HL-60/S4 treated with retinoic acid at 250 ng/mL for 4 days and 3 days (cell line): ENCODE measurements around the gene POFUT2.

ENCODE experiments used
- in situ Hi-C: fragments of 300-500 bp; cut with MboI; formaldehyde crosslinking; loops from 2 replicates; pipeline ENCODE4 v1.7.0; 2022; ENCODE audit warnings: low sequenced_read_pairs

POFUT2 gene

DNA sequence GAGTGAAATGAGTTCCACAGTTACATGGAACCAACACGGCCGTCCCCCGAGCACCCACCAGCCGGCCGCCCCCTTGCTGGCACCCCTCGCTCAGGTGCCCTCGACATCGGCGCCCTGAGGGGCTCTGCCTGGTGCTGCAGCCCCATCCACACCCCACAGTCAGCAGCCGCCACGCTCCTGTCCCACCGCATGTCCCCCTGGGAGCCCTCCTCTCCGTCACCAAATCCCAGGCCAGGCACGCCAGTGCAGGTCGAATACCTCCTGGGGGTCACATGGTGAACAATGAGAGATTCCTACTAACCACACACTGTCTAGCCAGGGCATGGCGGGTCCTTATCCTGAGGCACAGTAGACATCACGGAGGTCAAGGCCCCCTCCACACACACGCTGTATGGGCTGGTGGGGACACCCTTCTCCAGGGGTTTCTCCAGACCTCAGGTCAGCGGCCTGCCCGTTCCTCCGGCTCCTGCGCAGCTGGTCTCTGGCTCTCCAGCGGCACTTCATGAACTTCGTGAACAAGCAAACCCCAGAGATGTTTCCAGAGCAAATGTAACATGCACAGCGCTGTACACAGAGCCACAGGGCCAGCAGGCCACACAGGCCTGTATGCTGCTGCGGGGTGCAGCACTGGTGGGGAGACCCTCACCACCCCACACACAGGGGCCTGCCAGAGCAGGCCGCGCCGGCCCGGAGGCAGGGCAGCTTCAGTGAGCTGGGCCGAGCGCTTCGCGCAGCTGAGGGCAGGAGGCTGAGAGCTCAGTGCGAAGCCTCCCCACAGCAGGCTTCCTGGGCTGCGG is 21.8 kb downstream of the POFUT2 start:
- in situ Hi-C loops, result loop anchor here (25.0 kb wide), 1 partner anchor 104 kb away; no protein-coding TSS in a partner anchor

DNA sequence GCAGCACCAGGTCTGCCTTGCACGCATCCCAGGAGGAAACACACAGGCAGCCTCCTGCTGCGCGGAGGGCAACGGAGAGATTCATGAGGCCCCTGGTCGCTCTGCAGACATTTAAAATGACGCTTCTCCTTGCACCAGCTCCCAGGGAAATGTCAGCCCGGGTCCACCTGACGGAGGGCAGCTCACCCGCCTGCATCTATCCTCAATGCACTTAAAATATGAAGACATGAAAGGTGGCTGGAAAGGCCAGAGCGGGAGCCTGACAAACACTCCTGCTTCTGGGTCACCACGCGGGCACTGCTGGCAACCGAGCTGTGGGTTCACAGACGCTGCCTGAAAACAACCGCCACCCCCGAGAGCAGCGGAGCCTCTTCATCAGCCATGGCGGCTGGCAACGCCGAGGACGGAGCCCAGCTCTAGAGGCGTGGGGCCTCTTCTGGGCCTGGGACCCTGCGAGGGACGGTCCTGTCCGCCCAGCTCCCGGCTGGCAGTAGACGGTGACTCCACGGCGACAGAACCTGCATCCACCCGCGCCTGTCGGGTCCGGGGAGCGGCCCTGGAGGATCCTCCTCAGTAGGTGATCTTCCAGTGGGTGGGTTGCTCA is 22.7 kb downstream of the POFUT2 start:
- in situ Hi-C loops, result loop anchor here (25.0 kb wide), 1 partner anchor 103 kb away; no protein-coding TSS in a partner anchor

DNA sequence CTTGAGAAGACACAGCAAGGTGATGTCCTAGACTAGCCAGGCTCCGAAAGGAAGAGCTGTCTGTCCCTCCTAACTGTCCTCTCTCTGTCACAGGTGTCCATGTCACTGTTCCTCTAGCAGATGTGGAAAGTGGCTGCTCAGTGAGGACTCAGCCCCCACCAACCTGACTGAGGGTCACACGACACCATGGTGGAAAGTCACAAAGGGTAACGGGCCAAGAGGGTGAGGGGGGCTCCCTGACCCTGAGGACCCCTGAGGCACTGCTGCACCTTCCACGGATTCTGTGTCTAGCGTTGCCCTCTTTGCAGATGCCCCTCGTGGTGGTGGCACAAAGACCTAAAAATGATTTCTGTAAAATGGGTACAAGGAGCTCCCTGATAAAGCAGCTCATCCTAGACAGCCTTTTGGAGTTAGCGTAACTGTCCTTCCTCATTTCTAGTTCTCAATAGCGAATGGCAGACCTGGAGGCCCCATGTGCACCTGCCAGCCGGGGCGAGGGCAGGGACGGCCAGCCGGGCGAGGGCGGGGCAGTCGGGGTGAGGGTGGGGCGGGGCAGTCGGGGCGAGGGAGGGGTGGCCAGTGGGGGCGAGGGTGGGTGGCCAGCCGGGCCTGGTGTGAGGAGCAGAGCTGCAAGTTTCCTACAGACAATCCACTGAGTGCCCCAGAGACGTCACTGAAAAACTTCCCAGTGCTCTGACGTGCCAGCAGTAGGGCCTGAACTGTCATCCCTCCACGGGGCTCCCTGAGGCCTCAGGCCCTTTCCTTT is 23.4 kb downstream of the POFUT2 start:
- in situ Hi-C loops, result loop anchor here (25.0 kb wide), 1 partner anchor 102 kb away; no protein-coding TSS in a partner anchor

DNA sequence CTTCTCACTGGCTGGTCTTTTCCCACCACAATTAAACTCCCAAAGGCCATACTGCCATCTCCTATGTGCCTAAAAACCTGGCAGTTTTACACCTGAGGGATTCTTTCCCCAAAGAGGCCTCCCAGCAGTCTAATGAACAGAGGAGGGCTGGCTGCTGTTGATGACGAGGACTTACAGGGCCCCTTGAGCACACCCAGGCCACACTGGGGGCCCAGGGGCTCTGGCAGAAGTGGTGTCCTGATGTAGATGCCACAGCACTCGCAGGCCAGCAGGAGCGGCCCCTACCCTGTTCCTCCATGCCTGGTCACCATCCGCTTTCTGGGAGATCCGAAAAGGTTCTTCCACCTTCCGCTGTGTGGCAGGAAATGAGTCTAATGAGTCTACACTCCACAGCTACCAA is 24.2 kb downstream of the POFUT2 start:
- in situ Hi-C loops, result loop anchor here (25.0 kb wide), 1 partner anchor 101 kb away; no protein-coding TSS in a partner anchor

DNA sequence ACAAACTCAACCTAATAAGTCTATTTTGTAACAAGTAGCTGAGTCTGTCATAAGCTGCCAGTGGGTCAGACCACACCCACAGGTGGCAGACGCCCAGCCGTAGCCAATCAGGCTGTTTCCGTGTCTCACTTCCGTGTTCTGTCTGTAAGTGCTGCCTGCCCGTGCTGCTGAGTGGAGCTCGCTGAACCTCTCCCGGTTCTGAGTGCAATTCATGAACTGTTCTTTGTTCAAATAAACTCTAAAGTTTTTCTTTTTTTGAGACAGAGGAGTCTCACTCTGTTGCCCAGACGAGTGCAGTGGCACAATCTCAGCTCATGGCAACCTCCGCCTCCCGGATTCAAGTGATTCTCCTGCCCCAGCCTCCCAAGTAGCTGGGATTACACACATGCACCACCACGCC is 25.1 kb downstream of the POFUT2 start:
- in situ Hi-C loops, result loop anchor here (25.0 kb wide), 1 partner anchor 100 kb away; no protein-coding TSS in a partner anchor

DNA sequence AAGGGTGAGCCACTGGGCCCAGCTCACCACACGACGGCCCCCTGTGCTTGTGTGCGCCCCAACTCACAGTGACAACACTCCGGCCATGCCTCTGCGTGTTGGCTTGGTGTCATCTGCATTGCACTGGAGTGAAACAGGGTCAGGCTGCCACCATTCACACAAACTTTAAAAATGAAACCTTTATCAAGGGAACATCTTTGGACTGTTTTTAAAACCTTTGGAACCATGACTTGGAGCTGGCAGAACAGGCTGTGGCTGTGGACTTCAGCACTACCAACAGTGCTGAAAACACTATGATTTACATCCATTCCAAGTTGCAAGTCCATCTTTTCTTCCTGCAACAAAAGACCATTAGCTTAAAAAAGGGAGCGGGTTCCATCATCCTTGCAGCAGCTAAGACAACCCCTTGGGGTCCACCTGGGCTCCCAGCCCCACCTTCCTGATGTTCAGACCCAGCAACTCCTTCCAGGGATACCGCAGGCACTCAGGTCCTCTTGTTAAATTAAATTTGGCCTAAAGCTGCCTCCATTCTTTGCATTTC is 25.6 kb downstream of the POFUT2 start:
- in situ Hi-C loops, result loop anchor here (25.0 kb wide), 1 partner anchor 100 kb away; no protein-coding TSS in a partner anchor

DNA sequence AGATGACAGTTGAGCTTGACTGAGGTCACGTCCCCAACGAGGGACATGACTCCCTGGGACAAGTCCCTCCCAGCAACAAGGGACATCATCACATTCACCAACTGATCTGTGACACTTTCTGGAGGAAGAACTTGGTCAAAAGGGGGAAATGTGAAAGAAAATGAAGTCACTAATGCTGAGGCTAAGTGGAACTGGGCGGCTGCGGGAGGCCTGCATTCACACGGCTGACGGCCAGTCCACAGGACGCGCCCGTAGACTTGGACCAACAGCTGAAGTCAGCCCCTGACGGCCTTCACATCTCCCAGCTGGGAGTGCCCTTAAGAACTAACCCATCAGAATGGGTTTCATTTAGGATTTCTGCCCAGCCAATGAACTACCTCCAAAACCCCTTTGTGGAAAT is 26.6 kb downstream of the POFUT2 start:
- in situ Hi-C loops, result loop anchor here (25.0 kb wide), 1 partner anchor 99 kb away; no protein-coding TSS in a partner anchor

DNA sequence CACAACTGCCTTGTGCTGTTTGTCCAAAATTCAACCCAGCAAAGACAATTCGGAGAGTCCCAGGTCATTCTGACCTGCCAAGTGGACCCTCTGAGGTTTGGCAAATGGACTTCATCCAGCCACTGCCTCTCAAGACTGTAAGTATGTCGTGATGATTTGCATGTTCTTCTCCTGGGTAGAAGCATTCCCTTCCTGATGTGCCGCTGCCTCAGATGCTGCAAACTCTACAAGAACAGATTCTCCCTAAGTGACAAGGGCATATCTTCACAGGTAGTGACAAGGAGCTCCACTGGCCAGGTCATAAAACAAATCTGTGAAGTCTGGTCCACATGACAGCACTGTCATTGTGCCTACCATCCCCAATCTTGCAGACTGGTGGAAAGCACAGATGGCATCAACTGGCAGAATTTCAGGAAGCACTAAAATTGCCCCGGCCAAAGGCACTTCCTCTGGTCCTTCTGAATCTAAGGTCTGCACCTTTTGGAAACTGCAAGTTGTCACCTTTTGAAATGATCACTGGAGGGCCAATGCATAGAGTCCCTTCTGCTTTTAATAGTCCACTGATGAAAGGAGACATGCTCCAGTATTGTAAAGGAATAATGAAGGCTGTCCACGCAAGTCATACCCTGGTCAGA is 27.4 kb downstream of the POFUT2 start:
- in situ Hi-C loops, result loop anchor here (25.0 kb wide), 1 partner anchor 98 kb away; no protein-coding TSS in a partner anchor

DNA sequence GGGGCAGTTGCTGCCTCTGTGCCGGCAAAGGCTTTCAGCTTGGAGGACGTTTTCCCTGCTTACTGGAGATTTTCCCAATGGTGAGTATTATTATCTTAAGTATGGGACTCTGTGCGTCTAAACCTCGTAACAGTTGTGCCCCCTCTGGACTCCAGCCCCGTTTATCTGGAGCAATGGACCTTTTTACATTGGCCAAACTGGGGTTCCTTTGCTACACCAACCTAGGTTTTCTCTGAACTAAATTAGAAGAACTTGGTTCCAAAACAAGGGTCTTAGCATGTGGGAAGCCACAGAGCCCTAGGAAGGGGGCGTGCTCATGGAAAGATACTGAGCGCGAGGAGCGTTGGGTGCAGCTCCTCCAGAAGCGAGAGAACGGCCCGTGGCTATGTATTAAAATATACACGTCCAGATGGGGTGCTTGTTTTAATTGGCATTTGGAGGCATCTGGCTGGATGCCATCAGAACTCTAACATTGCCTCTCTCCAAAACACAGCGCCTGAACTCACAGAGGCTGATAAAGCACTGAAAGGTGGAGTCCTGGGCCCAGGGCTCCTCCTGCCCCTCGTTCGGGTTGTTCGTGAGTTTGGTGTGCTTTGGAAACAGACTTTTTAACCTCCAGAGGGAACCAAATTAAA is 28.4 kb downstream of the POFUT2 start:
- in situ Hi-C loops, result loop anchor here (25.0 kb wide), 1 partner anchor 97 kb away; no protein-coding TSS in a partner anchor

DNA sequence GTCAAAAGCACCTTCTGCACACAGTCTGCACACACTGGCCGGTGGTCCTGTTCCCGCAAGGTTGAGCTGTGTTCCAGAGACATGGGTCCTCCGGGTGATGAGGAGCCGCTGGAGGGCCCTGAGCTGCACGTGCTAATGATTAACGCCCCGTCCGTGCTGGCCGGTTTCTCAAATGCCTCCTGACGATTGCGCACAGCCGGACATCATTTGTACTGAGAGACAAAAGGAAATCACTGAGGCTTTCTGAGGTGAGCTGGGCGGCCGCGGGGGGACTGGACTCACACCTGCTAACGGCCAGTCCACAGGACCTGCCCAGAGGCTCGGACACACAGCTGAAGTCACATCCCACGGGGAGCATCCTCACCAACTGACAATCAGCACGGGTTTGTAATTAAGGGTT is 29.2 kb downstream of the POFUT2 start:
- in situ Hi-C loops, result loop anchor here (25.0 kb wide), 1 partner anchor 96 kb away; no protein-coding TSS in a partner anchor

DNA sequence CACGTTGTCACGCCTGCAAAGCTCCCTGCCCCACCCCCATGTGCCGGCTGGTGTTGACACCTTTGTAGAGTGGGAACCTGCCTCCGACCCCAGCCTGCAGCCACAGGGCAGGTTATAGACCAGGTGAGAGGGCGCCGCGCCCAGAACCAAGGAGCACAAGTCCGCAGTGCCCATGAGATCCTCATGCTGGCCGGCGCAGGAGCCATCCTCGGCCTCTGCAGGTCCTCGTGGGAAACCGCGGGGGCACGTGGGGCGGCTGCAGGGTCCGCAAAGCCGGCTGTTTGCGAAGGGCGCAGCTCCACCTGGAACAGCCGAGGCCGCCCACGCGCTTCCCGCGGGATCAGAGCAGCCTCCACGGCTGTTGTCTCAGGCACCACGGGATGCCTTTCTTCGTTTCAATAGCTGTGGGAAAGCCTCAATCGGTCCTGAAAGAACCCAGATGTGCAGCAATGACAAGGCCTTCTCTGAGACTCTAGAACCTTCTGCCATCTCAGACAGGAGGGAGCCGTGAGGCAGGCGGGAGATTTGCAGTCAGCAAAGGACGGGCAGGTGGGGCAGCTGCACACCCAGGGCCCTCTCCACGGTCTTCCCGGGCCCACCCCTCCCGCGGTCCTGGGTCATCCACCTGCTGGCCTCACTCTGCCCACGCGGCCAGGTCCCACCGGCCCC is 29.9 kb downstream of the POFUT2 start:
- in situ Hi-C loops, result loop anchor here (25.0 kb wide), 1 partner anchor 96 kb away; no protein-coding TSS in a partner anchor

DNA sequence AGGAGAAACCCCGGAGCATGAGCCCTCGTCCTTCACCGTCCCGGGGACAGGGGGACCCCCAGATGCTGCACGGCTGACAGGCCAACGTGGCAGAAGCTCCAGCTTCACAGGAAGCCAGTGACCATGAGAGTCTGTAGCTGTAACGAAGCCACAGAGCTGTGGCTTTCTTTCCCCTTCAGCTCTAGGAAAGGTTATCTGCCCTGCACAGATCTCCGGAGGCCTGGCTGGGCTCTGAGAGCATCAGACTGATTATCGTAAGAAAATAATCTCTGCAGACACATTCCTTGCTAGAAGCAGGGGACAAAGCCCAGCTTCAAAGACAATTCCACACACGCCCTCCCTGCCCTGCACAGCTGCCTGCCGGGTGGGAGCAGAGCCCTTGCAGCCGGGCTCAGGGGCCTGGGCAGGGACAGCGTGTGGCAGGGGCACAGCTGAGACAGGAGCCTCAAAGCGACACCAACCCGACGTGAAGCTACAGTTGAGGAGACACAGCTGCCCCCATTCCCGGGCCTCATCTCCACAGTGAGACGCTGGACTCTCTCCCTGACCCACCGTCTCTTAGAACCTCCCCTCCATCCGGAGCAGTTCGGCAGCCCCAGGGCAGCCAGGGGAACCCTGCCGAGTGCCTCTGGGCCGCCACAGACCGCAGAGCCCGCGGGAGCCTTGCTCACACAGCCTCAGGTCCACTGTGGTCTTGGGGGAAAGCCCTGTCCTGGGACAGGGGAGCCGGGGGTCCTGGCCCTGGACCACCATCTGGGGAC is 30.6 kb downstream of the POFUT2 start:
- in situ Hi-C loops, result loop anchor here (25.0 kb wide), 1 partner anchor 95 kb away; no protein-coding TSS in a partner anchor

DNA sequence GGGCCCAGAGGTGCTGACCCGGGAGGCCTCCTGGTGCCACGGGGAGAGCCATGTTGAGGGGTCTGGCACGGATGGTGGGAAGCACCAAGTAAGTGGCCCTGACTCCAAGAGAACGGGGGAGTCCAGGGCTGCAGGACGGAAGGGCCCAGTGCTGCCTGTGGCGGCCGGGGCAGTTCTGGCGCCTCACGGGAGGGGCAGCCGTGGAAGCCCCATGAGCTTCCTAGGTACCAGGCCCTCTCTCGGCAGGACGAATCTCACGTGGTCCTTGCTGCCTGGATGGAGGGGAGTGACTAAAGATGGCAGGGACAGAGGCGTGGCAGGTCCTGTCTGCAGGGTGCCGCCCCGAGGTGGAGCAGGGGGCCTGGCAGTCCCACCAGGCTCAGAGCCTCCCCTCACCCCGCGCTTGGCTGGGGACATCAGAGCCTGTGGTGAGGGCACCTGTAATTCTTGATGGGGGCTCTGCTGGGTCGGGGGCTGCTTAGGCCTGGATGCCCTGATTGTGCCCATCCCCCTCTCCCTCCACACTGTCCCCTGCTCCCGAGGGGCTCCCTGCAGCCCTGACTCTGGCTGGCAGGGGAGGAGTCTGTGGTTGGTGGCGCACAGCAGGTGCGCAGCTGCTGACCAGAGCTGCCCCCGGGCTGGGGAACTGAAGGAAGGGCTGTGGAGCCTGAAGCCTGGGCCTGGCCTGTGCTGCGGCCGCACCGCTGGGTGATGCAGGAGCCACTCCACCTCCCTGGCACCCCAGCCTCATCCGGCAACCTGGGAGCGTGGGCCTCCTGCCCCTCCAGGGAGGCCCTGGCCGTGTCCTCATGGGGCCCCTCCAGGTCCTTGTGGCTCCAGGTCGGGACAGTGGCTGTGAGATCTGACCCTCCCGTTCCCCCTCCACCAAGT is 31.4 kb downstream of the POFUT2 start:
- in situ Hi-C loops, result loop anchor here (25.0 kb wide), 1 partner anchor 94 kb away; no protein-coding TSS in a partner anchor

DNA sequence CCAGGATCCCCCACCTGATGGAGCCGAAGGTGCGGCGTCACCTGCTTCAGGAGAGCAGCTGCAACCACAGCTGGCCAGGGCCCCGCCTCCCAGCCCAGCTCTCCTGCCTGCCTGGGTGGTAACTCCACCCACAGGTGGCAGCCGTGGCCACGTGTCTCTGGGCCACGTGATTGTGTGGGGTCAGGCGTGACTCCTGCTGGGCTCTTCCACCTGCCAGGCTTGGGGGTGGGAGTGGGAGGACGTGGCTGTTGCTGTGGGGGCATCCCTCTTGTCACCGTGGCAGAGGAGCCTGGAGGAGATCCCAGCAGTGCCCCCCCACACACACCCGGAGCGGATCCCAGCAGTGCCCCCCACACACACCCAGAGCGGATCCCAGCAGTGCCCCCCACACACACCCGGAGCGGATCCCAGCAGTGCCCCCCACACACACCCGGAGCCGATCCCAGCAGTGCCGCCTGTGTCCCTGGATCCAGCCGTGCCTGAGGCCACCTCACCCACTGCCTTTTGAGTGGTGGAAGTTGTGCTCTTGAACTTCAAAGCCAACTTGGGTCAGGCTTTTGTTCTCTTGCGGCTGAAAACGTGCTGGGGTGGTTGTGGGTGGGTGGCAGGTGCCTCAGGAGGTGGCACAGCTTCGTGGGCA is 32.2 kb downstream of the POFUT2 start:
- in situ Hi-C loops, result loop anchor here (25.0 kb wide), 1 partner anchor 93 kb away; no protein-coding TSS in a partner anchor

DNA sequence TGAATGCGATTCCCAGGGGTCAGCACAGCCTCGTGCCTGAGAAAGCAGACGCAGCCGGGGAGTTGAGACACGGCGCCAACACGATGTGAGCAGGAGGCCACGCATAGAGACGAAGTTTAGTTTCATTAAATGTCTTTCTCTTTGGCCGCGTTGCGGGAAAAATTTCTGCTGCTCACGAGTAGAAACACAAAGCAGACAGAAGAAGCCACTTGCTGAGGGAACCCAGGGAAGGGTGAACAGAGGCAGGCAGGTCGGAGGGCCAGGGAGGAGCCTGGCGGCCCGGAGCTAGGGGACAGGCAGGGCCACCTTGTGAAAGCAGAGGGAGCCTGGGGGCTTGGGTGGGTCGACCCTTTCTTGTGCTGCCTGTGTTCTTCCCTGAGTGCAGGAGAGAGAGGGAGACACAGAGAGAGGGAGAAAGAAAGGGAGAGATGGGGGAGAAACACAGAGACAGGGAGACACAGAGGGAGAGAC is 33.2 kb downstream of the POFUT2 start:
- in situ Hi-C loops, result loop anchor here (25.0 kb wide), 1 partner anchor 92 kb away; no protein-coding TSS in a partner anchor

DNA sequence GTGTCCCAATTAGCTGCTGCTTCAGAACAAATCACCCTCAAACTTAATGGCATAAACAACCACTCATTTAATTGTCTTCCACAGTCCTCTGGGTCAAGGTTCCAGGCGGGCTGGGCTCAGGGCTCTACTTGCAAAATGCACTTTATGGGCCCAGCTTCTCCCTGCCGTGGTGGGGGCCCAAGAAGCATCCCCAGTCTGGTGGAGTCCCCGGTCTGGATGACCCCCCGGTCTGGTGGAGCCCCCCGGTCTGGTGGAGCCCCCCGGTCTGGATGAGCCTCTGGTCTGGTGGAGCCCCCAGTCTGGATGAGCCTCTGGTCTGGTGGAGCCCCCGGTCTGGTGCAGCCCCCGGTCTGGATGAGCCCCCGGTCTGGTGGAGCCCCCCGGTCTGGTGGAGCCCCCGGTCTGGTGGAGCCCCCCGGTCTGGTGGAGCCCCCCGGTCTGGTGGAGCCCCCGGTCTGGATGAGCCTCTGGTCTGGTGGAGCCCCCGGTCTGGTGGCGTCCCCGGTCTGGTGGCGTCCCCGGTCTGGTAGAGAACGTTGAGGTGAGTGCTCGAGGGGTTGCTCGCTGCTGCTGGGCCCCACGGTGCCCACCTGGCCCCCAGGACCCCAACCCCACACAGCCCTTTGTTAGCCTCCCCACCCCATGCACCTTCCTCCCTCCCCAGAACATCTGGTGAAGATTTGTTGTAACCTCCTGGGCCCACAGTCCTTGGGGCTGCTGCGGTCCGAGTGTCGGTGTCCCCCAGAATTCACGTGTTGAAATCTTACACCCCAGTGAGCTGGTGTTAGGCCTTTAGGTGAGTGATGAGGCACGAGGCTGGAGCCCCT is 33.8 kb downstream of the POFUT2 start:
- in situ Hi-C loops, result loop anchor here (25.0 kb wide), 1 partner anchor 92 kb away; no protein-coding TSS in a partner anchor
